IPS-20b (cell line): ENCODE results near the gene FAM20C.

ENCODE experiments used
- H3K27ac ChIP-seq: one replicate; pipeline ENCODE4 v1.5.1; 2013; ENCODE audit warnings: low read length
- H3K27me3 ChIP-seq: 2 replicates; pipeline ENCODE4 v1.6.1; 2013; ENCODE audit warnings: mild to moderate bottlenecking, low read length, inconsistent platforms; ENCODE audit not compliant: insufficient read depth
- H3K36me3 ChIP-seq: 2 replicates; pipeline ENCODE4 v1.6.1; 2013; ENCODE audit warnings: low read depth, mild to moderate bottlenecking, inconsistent platforms, low read length, moderate library complexity; ENCODE audit not compliant: insufficient read depth
- H3K4me1 ChIP-seq: 2 replicates; pipeline ENCODE4 v1.6.1; 2013; ENCODE audit warnings: mild to moderate bottlenecking, control low read depth, inconsistent platforms, low read length, moderate library complexity; ENCODE audit not compliant: insufficient read depth
- H3K4me3 ChIP-seq: 2 replicates; pipeline ENCODE4 v1.5.1; 2013; ENCODE audit warnings: mild to moderate bottlenecking, low read length, inconsistent platforms
- H3K9ac ChIP-seq: 2 replicates; pipeline ENCODE4 v1.6.1; 2013; ENCODE audit warnings: low read depth, mild to moderate bottlenecking, inconsistent platforms, low read length, moderate library complexity
- H3K9me3 ChIP-seq: 2 replicates; pipeline ENCODE4 v1.6.1; 2013; ENCODE audit warnings: mild to moderate bottlenecking, low read depth, low read length, inconsistent platforms; ENCODE audit not compliant: insufficient read depth

Gene FAM20C

GRCh38 chr7:210401-210925 is 18.1 kb downstream of the FAM20C start:
- H3K9ac ChIP-seq = no peak overlapping the region
- no peak overlapping the region for H3K4me3 ChIP-seq
- H3K27me3 ChIP-seq = no peaks in the 10 kb centered on the region
- H3K9me3 ChIP-seq = no peaks in the 10 kb centered on the region
- no peaks in the 10 kb centered on the region for H3K4me1 ChIP-seq
- peaks cover 15% of the 10 kb centered on the region for H3K36me3 ChIP-seq
- H3K27ac ChIP-seq = no peak overlapping the region

- no peak overlapping the region for H3K4me3 ChIP-seq
- no peaks in the 10 kb centered on the region for H3K4me1 ChIP-seq
- no peak overlapping the region for H3K9ac ChIP-seq
- H3K36me3 ChIP-seq = peaks cover 15% of the 10 kb centered on the region
- H3K27me3 ChIP-seq = no peaks in the 10 kb centered on the region
- H3K9me3 ChIP-seq = no peaks in the 10 kb centered on the region
- no peak overlapping the region for H3K27ac ChIP-seq
Measured at GRCh38 chr7:211033-211714, 18.8 kb downstream of the FAM20C start.

- H3K27me3 ChIP-seq = no peaks in the 10 kb centered on the region
Measured at GRCh38 chr7:211715-212058, 19.3 kb downstream of the FAM20C start.

GRCh38 chr7:212754-213153 is 20.4 kb downstream of the FAM20C start:
- Histone ChIP-seq H3K27ac (no peak overlapping the region), H3K4me1 (no peaks in the 10 kb centered on the region), H3K4me3 (no peak overlapping the region), H3K9ac (no peak overlapping the region), H3K9me3 (no peaks in the 10 kb centered on the region), H3K36me3 (peaks cover 15% of the 10 kb centered on the region), H3K27me3 (no peaks in the 10 kb centered on the region)

More at GRCh38 chr7:211715-212058, 19.3 kb downstream of the FAM20C start:
- peaks cover 15% of the 10 kb centered on the region for H3K36me3 ChIP-seq
- no peak overlapping the region for H3K9ac ChIP-seq
- H3K27ac ChIP-seq = no peak overlapping the region
- no peak overlapping the region for H3K4me3 ChIP-seq
- no peaks in the 10 kb centered on the region for H3K9me3 ChIP-seq
- H3K4me1 ChIP-seq = no peaks in the 10 kb centered on the region

GRCh38 chr7:213324-213993 is 21.1 kb downstream of the FAM20C start:
- Histone ChIP-seq H3K36me3 (peaks cover 15% of the 10 kb centered on the region), H3K4me1 (no peaks in the 10 kb centered on the region), H3K4me3 (no peak overlapping the region), H3K27ac (no peak overlapping the region), H3K9me3 (no peaks in the 10 kb centered on the region), H3K27me3 (no peaks in the 10 kb centered on the region), H3K9ac (no peak overlapping the region)

- H3K4me1 ChIP-seq = no peaks in the 10 kb centered on the region
- H3K9me3 ChIP-seq = no peaks in the 10 kb centered on the region
- peaks cover 20% of the 10 kb centered on the region for H3K36me3 ChIP-seq
- no peak overlapping the region for H3K4me3 ChIP-seq
- H3K27ac ChIP-seq = no peak overlapping the region
- no peak overlapping the region for H3K9ac ChIP-seq
- H3K27me3 ChIP-seq = no peaks in the 10 kb centered on the region
Measured at GRCh38 chr7:214410-215212, 22.2 kb downstream of the FAM20C start.

GRCh38 chr7:216360-217300 is 24.3 kb downstream of the FAM20C start:
- no peaks in the 10 kb centered on the region for H3K27me3 ChIP-seq
- no peaks in the 10 kb centered on the region for H3K9me3 ChIP-seq
- no peak overlapping the region for H3K27ac ChIP-seq
- H3K36me3 ChIP-seq = peaks cover 20% of the 10 kb centered on the region
- H3K4me3 ChIP-seq = no peak overlapping the region
- no peak overlapping the region for H3K9ac ChIP-seq
- H3K4me1 ChIP-seq = peaks cover 3% of the 10 kb centered on the region; the same call in 1 of the 2 replicates

- no peaks in the 10 kb centered on the region for H3K27me3 ChIP-seq
- H3K4me1 ChIP-seq = peaks cover 3% of the 10 kb centered on the region; the same call in 1 of the 2 replicates
- no peak overlapping the region for H3K4me3 ChIP-seq
- no peaks in the 10 kb centered on the region for H3K9me3 ChIP-seq
- H3K9ac ChIP-seq = no peak overlapping the region
- H3K27ac ChIP-seq = no peak overlapping the region
- H3K36me3 ChIP-seq = peaks cover 16% of the 10 kb centered on the region
Measured at GRCh38 chr7:217781-218180, 25.4 kb downstream of the FAM20C start.

- peaks cover 13% of the 10 kb centered on the region for H3K36me3 ChIP-seq
- H3K4me1 ChIP-seq = peaks cover 3% of the 10 kb centered on the region; the same call in 1 of the 2 replicates
- no peak overlapping the region for H3K27ac ChIP-seq
- no peak overlapping the region for H3K4me3 ChIP-seq
- no peaks in the 10 kb centered on the region for H3K9me3 ChIP-seq
- H3K9ac ChIP-seq = no peak overlapping the region
- no peaks in the 10 kb centered on the region for H3K27me3 ChIP-seq
Measured at GRCh38 chr7:218316-218715, 25.9 kb downstream of the FAM20C start.

- Histone ChIP-seq H3K4me1 (peaks cover 3% of the 10 kb centered on the region; the same call in 1 of the 2 replicates), H3K36me3 (peaks cover 12% of the 10 kb centered on the region; the same call in 1 of the 2 replicates), H3K4me3 (no peak overlapping the region), H3K9me3 (no peaks in the 10 kb centered on the region), H3K9ac (no peak overlapping the region), H3K27ac (no peak overlapping the region), H3K27me3 (no peaks in the 10 kb centered on the region)
Measured at GRCh38 chr7:218896-219580, 26.7 kb downstream of the FAM20C start.
